A549 (cell line): ENCODE measurements around the gene PDE6D.
"Not testable (repeated sequence)": the region's sequence is repeated elsewhere in the genome, so short reads cannot be mapped to it uniquely, and the experiment has no call there.

Source experiments
- CEBPB ChIP-seq, 2 experiments: fragments of >200 bp in 1 of 2; sonication (Bioruptor Twin) in 1 of 2; formaldehyde crosslinking in 1 of 2; IDR thresholded peaks; 2 replicates each; pipeline ENCODE4 v1.6.1; 2012 to 2016
- FOSL2 ChIP-seq, 2 experiments: fragments of 450-650 bp in 1 of 2; fragments of >200 bp in 1 of 2; sonication (Bioruptor Twin) in 1 of 2; formaldehyde crosslinking; IDR thresholded peaks; 2 replicates each; pipeline versions ENCODE4 v1.5.0 to v1.6.1; 2016 to 2020; ENCODE audit warnings: mild to moderate bottlenecking in 1 of 2, moderate library complexity in 1 of 2
- MAFK ChIP-seq: fragments of 450-650 bp; IDR thresholded peaks from 2 replicates; pipeline ENCODE4 v1.6.1; 2014; ENCODE audit not compliant: partially characterized antibody
- MAZ ChIP-seq: fragments of 150-350 bp; IDR thresholded peaks from 2 replicates; pipeline ENCODE4 v1.6.1; 2014; ENCODE audit warnings: antibody characterized with exemption, low read depth, low read length, borderline replicate concordance
- POLR2A ChIP-seq: IDR thresholded peaks from 2 replicates; pipeline ENCODE4 v1.6.1; 2012; ENCODE audit warnings: mild to moderate bottlenecking, low read length
- ZFP36 ChIP-seq: fragments of 450-650 bp; IDR thresholded peaks from 2 replicates; pipeline ENCODE4 v1.6.1; 2014; ENCODE audit warnings: borderline replicate concordance; ENCODE audit not compliant: partially characterized antibody
- TF ChIP-seq, protein P1 (sequence below): fragments of >200 bp; sonication (Bioruptor Twin); formaldehyde crosslinking; IDR thresholded peaks from 3 replicates; pipeline ENCODE4 v1.5.1; 2016
- TF ChIP-seq, protein P2 (sequence below): fragments of 150-350 bp; IDR thresholded peaks from 2 replicates; pipeline ENCODE4 v1.6.1; 2014; ENCODE audit warnings: low read depth, mild to moderate bottlenecking, low read length
- TF ChIP-seq, protein P3 (sequence below): fragments of 200-600 bp; sonication (generic); IDR thresholded peaks from 2 replicates; pipeline ENCODE4 v1.6.1; 2016; ENCODE audit warnings: antibody characterized with exemption, mild to moderate bottlenecking, moderate library complexity
- TF ChIP-seq, protein P4 (sequence below): IDR thresholded peaks from 2 replicates; pipeline ENCODE4 v1.6.1; 2012
- TF ChIP-seq, protein P5 (sequence below): fragments of 250-450 bp; sonication (Bioruptor Pico); IDR thresholded peaks from 2 replicates; pipeline ENCODE4 v1.5.0; 2021; ENCODE audit warnings: mild to moderate bottlenecking, moderate library complexity, borderline replicate concordance

DNA sequence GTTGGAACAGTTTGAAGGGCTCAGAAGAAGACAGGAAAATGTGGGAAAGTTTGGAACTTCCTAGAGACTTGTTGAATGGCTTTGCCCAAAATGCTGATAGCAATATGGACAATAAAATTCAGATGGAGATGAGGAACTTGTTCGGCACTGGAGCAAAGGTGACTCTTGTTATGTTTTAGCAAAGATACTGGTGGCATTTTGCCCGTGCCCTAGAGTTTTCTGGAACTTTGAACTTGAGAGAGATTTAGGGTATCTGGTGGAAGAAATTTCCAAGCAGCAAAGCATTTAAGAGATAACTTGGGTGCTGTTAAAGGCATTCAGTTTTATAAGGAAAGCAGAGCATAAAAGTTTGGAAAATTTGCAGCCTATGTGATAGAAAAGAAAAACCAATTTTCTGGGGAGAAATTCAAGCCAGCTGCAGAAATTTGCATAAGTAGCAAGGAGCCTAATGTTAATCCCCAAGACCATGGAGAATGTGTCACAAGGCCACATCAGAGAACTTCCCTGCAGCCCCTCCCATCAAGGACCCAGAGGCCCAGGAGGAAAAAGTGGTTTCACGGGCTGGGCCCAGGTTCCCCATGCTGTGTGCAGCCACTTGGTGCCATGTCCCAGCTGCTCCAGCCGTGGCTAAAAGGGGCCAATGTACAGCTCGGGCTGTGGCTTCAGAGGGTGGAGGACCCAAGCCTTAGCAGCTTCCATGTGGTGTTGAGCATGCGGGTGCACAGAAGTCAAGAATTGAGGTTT lies 32.8 kb downstream of the PDE6D start:
- TF ChIP-seq, protein P1, sequence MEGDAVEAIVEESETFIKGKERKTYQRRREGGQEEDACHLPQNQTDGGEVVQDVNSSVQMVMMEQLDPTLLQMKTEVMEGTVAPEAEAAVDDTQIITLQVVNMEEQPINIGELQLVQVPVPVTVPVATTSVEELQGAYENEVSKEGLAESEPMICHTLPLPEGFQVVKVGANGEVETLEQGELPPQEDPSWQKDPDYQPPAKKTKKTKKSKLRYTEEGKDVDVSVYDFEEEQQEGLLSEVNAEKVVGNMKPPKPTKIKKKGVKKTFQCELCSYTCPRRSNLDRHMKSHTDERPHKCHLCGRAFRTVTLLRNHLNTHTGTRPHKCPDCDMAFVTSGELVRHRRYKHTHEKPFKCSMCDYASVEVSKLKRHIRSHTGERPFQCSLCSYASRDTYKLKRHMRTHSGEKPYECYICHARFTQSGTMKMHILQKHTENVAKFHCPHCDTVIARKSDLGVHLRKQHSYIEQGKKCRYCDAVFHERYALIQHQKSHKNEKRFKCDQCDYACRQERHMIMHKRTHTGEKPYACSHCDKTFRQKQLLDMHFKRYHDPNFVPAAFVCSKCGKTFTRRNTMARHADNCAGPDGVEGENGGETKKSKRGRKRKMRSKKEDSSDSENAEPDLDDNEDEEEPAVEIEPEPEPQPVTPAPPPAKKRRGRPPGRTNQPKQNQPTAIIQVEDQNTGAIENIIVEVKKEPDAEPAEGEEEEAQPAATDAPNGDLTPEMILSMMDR: not testable (repeated sequence)
- TF ChIP-seq, protein P2, sequence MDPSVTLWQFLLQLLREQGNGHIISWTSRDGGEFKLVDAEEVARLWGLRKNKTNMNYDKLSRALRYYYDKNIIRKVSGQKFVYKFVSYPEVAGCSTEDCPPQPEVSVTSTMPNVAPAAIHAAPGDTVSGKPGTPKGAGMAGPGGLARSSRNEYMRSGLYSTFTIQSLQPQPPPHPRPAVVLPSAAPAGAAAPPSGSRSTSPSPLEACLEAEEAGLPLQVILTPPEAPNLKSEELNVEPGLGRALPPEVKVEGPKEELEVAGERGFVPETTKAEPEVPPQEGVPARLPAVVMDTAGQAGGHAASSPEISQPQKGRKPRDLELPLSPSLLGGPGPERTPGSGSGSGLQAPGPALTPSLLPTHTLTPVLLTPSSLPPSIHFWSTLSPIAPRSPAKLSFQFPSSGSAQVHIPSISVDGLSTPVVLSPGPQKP: not testable (repeated sequence)
- TF ChIP-seq POLR2A; MAFK; MAZ; ZFP36; CEBPB (IDR thresholded peaks at IDR 0.05); FOSL2 (IDR thresholded peaks at IDR 0.05); FOSL2 (CRISPR knock-in tag; IDR thresholded peaks at IDR 0.05): not testable (repeated sequence)
- TF ChIP-seq, protein P3, sequence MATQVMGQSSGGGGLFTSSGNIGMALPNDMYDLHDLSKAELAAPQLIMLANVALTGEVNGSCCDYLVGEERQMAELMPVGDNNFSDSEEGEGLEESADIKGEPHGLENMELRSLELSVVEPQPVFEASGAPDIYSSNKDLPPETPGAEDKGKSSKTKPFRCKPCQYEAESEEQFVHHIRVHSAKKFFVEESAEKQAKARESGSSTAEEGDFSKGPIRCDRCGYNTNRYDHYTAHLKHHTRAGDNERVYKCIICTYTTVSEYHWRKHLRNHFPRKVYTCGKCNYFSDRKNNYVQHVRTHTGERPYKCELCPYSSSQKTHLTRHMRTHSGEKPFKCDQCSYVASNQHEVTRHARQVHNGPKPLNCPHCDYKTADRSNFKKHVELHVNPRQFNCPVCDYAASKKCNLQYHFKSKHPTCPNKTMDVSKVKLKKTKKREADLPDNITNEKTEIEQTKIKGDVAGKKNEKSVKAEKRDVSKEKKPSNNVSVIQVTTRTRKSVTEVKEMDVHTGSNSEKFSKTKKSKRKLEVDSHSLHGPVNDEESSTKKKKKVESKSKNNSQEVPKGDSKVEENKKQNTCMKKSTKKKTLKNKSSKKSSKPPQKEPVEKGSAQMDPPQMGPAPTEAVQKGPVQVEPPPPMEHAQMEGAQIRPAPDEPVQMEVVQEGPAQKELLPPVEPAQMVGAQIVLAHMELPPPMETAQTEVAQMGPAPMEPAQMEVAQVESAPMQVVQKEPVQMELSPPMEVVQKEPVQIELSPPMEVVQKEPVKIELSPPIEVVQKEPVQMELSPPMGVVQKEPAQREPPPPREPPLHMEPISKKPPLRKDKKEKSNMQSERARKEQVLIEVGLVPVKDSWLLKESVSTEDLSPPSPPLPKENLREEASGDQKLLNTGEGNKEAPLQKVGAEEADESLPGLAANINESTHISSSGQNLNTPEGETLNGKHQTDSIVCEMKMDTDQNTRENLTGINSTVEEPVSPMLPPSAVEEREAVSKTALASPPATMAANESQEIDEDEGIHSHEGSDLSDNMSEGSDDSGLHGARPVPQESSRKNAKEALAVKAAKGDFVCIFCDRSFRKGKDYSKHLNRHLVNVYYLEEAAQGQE: not testable (repeated sequence)
- TF ChIP-seq, protein P4, sequence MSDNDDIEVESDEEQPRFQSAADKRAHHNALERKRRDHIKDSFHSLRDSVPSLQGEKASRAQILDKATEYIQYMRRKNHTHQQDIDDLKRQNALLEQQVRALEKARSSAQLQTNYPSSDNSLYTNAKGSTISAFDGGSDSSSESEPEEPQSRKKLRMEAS: not testable (repeated sequence)
- TF ChIP-seq, protein P5, sequence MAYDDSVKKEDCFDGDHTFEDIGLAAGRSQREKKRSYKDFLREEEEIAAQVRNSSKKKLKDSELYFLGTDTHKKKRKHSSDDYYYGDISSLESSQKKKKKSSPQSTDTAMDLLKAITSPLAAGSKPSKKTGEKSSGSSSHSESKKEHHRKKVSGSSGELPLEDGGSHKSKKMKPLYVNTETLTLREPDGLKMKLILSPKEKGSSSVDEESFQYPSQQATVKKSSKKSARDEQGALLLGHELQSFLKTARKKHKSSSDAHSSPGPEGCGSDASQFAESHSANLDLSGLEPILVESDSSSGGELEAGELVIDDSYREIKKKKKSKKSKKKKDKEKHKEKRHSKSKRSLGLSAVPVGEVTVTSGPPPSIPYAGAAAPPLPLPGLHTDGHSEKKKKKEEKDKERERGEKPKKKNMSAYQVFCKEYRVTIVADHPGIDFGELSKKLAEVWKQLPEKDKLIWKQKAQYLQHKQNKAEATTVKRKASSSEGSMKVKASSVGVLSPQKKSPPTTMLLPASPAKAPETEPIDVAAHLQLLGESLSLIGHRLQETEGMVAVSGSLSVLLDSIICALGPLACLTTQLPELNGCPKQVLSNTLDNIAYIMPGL (CRISPR knock-in tag): not testable (repeated sequence)
